NCI-H187 treated with DMSO at 0.1 percent for 48 hours (cell line): ENCODE measurements around the gene PSMB7.
"Not testable (repeated sequence)": the region's sequence is repeated elsewhere in the genome, so short reads cannot be mapped to it uniquely, and the experiment has no call there.

Experiments
- DNase-seq: peaks from one replicate; lab custom pipeline; 2025; lab: John Stamatoyannopoulos, UW

Gene PSMB7

DNA sequence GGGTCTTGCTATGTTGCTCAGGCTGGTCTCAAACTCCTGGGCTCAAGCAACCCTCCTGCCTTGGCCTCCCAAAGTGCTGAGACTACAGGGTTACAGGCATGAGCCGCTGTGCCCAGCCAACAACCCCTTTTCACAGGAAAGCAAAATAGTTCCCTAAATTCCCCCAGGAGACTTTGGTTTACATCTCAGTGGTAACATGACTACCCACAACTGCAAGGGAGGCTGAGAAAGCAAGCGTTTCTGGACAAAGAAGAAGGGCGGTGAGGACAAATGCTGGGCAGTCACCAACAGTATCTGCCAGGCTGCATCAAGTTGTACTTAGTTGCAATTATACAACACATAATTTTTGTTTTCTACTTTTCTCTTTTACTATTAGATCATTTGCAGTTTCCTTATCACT, 27.6 kb upstream of the PSMB7 start:
- DNase-seq, result no peak

DNA sequence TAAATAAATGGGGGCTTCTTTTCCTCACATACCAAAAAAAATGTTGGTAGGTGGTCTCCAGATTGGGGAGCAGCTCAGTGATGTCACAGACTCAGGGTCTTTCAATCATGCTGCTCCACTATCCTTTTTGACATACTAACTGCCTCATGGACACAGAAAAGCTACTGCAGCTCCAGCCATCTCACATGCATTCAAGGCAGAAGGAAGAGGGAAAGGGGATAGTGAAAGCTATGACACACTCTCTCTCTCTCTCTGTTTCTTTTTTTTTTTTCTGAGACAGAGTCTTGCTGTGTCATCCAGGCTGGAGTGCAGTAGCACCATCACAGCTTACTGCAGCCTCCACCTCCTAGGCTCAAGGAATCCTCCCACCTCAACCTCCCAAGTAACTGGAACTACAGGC, 27.1 kb upstream of the PSMB7 start:
- DNase-seq, result no peak

DNA sequence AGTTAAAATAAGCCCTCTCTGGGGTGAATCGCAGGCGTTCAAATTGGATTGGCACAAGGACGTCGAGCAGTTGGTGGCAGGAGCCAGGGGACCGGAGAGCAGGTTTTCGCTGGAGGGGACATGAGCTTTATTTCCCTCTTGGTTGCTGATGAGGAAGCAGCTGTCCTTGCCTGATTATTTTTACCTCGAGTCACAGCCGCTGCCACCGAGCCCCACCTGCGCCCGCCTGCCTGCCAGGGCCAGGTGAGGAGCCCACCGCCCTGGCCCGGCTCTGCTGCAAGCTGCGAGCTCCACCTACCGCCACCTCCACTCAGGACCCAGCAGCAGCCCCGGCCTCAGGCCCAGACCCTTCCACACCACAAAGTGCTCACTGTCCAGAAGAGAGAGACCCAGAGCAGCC, 26.0 kb upstream of the PSMB7 start:
- DNase-seq, result no peak

DNA sequence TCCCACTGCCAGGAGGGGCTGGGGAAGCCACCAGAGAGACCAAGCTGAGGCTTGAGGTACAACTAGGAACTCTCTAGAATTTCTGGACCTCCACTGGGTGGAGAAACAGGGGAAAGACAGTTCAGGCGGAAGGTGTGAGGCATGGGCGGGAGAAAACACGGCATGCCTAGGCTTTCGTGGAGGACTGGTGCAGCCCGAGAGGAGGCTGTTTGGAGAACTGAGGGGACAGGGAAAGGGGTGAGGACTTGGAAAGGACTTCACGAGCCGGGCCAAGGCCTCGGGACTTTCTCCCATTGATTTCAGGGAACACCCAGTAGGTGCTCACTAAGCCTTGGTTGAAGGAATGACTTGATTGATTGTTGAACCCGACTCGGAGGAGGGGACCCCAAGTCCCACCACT, 25.5 kb upstream of the PSMB7 start:
- DNase-seq, result no peak

DNA sequence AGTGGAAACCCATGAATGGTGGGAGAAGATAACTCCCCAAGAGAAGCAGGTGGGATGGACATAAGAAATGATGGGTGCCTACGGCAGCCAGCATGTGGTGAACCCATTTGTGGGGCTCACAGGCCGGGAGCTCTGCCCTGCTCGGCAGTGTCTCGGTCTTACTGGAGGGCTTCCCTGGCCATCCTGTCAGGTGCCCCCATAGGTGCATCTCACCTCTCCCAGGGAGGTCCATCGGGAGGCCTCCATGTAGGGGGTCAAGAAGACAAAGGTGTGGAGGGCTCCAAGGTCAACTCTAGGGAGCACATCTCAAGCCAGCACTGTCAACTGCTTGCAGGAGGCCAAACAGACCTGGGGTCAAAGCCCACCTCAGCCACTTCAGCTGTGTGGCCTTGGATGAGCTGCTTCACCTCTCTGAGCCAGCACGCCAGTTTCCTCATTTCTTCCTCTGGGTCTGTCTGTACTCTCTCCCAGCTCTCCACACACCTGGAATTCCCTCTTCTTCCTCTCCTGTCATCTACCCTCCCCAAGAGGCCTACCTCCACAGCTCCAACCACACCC, 24.5 kb upstream of the PSMB7 start:
- DNase-seq, result no peak

DNA sequence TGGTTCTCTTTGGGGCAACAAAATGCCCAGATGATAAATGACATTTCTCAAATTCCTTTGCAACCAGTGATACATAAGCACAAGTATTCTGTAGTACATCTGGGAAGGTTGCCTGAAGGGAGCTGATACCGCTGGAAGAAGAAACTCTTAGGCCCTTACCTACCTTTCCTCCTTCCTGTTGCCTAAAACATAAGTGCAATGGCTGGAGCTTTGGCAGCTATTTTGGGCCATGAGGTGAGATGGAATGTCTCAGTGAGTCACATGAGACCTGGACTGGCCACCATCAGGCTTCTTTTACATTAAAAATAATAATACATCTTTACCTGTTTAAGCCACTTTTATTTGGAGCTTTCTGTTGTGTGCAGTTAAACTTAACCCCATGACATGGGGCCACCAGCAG, 23.8 kb upstream of the PSMB7 start:
- DNase-seq, result no peak

DNA sequence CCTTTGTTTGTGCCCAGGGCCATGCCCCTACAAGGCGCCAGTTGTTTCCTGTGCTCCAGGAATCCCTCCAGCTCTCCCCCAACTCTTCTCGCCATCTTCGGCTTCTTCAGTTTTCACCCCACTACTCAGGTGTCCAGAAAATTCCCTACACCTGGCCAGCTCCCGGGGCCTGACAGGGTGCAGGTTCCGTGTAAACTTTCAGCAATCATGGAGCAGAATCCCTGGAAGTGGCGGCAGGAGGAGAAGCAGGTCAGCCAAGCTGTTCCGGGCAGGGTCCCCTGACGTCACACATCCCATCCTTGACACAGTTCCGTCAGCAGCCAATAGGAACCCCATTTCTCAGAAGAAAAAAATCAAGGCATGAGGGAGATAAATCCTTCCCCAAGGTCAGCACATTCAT, 22.8 kb upstream of the PSMB7 start:
- DNase-seq, result no peak

DNA sequence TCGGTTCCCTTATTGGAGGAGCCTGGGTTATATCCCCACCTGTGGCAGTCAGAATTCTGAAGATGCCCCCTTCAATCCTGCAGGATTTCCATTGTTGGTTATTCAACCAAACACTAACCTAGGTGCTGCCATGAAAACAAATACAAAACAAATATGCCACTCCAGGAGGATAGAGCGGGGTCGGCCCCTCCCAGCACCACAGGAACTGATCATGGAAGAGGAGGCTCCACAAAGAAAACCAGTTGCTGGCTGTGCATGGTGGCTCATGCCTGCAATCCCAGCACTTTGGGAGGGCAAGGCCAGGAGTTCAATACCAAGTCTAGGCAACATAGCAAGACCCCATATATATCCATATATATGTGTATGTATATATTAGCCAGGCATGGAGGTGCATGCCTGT, 21.8 kb upstream of the PSMB7 start:
- no peak for DNase-seq

DNA sequence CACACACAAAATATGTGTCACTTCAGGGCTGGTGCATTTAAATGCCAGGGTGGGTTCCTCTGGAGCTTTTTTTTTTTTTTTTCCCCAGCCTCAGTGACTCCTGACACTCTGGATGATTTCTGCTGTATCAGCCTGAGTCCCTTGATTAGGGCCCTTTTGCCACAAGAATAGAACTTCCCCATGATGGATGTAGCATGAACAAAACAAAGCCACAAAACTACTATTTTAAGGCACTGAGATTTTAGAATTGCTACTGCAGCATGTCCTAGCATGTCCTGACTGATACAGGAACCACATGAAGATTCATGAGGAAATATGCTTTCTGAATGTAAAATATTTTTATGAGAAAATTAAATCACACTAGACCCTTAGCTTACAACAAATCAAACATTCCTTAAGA, 21.1 kb upstream of the PSMB7 start:
- DNase-seq, result no peak

DNA sequence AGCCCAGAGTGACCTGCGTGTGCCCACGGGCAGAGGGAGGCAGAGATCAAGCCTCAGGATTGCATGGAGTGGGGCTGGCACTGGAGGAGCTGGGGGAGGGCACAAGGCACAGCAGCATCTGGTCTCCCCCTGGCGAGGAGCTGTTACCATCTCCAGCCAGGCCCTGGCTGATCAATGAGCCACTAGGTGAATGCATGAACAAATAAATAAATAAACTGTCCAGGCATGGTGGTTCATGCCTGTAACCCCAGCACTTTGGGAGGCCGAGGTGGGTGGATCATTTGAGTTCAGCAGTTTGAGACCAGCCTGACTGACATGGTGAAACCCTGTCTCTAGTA, 14.3 kb upstream of the PSMB7 start:
- no peak for DNase-seq

DNA sequence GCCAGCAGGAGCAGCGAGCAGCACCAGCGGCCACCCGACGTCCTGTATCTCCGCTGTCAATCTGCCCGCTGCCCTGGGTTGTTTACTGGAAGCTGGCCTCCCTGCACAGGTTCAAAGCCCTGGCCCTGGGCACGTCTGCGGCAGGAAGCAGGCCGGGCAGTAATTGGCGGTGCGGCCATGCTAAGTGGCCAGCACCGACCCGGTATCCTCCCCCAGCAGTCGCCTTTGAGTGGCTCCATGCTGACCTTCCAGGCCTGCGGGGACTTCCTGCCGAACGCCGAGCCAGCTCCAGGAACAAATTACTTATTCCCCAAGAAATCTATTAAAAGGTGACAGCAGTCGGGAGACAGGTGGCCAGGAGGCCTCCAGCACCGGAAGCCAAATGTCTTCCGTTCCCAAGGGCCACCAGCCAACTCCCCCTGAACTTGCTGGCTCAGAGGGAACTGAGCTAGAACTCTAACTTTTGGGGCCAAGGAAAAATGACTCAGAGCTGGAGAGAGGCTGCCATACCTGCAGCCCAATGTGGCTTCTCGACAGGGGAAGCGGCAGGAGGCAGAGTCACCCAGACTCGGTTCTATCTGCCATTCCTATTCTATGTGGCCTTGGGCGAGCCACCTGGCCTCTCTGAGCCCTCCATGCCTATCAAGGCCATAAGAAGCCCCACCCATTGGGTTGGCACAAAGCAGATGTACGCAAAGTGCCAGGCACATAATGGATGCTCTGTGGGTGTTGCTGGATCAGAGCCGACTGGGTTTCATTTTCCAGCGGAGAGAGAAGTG, 13.7 kb upstream of the PSMB7 start:
- DNase-seq, result no peak

DNA sequence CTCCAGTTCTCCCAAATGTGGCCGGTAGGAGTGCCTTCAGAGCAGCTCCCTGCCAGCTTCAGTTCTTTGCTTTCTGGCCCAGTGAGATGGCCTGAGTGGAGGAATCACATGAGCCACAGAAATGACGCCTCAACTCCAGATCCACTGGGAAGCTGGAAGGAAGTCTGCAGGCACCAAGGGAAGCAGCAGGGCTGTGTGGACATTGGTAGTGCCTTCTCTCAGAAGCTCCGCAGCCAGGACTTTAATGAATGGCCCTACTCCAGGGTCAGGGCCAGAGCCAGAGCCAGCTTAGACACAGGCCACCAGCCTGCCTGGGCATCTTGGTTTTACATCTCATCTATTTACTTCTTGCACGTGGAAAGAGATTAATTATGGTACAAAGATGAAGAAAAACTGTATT, 12.0 kb upstream of the PSMB7 start:
- DNase-seq, result no peak

DNA sequence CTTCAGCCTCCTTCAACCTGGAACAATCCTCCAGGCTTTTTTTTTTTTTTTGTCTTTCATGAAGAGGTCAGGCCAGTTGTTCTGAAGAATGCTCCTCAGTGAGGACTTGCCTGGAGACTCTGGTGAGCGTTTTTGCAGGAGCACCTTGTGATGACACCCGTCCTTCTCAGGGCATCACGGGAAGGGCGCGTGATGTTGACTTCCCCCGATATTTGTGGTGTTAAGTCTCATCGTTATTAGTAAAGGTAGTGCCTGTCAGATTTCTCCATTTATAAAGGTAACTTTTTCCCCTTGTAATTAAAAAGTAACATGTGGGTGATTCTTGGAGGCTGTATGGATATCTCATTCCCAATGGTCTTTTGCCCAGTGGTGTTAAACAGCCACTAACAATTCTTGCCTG, 11.1 kb upstream of the PSMB7 start:
- DNase-seq, result no peak

DNA sequence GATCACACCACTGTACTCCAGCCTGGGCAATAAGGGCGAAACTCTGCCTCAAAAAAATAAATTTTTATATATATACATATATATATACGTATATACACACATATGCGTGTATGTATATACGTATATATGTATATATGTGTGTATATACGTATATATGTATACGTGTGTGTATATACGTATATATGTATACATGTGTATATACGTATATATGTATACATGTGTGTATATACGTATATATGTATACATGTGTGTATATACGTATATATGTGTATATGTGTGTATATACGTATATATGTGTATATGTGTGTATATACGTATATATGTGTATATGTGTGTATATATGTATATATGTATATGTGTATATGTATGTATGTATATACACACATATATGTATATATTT, 10.5 kb upstream of the PSMB7 start:
- not testable (repeated sequence) for DNase-seq

DNA sequence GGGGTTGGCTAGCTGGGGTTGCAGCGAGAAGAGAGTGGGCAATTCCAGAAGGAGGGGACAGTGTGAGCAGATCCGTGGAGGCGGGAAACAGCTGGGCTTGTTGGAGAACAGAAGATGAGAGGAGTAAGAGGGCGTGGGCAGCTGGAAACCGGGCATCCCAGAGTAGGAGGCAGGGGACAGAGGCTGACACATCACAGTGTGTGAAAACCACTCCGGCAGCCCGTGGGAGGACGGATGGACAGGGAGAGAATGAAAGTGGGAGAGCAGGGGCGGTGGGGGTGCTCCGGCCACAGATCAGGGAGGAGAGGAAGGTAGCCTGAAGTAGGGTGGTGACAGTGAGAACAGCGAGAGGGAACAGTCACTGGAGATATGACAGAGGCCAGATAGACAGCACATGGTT, 8.3 kb upstream of the PSMB7 start:
- no peak for DNase-seq

DNA sequence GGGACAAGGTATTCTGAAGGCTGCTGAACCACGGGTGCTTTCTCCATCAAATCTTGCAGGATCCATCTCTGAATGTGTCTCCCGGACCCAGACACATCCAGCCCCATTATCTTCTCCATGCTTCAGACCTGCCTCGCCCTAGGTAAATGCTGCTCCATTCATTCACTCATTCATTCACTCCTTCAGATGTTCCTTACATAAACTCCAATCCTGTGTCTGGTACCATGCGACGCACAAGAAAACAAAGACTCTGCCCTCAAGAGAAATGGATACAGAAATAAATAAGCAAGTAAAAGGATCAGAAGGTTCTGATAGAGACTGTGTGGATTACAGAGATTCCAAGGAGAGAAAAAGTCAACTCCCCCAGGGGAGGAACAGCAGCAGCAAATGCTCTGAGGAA, 7.9 kb upstream of the PSMB7 start:
- DNase-seq, result no peak

DNA sequence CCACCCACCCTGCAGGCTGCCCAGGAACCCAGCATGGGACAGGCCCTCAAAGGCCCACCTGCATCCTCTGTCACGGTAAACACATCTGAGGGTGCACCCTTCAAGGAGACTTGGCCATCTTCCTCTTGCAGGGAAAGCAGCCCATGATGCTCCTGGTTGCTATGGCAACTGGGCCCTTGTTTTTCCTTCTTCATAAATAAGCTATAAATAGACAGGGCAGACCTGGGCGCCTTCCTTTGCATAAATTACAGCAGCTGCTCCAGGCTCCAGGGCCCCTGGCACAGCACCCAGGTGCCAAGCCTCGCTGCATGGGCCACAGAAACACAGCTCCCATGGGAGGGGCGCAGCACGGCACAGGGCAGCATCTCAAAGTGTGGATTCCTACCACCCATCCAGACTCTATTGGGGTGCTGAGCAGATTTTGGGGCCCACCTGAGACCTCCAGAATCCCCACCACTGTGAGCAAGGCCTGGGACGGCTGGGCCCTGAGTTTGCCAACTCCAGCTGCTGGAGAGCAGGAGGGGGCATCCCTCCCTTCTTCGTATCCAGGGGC, 5.8 kb upstream of the PSMB7 start:
- no peak for DNase-seq

DNA sequence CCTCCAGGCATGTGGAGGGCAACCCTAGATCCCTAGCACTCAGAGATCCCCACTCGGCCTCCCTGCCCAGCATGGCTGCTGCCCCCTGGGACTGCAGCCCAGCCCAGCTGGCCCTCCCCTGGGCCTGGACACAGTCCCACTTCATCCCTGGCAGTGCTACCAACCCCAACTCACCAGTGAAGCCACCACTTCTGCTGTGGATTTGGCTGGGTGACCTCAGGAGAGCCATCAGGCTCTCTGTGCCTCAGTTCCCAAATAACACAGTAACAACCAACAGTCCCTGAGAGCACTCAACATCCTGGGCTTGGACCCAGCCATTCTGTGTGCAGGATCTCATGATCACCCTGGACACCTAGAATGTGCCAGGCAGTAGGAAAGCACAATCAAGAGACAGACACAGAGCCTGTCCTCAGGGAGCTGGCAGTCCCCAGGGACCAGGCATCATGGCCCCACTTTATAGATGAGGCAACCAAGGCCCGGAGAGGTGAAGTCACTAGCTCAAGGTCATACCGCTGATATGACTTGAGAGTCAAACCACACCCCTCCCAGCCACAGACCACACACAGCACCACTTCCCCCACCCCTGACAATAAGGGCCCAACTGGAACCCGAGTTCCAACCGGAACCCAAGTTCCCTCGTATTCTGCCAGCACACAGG, 4.7 kb upstream of the PSMB7 start:
- DNase-seq, result no peak

DNA sequence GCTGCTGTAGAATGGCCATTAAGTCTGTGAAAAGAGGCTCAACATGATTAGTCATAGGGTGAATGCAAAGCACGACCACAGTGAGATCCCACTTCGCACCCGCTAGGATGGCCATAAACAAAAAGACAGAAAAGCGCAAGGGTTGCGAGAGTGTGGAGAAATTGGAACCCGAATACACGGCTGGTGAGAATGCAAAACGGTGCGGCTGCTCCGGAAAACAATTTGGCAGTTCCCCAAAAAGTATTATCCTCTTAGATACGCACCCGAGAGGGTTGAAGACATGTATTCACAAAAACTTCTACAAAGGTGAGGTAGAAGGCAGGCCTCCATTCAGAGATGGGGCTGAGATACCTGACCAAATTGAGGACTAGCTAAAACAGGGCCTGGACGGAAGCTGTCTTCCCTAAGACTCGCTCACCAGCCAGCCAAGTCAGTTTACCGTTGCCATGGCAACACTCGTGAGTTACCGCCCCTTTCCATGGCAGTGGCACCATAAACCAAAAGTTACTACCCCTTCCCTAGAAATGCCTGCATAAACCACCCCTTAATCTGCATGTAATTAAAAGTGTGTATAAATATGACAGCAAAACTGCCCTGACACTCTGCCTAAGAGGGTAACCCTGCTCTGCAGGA, 726 bp upstream of the PSMB7 start:
- no peak for DNase-seq

DNA sequence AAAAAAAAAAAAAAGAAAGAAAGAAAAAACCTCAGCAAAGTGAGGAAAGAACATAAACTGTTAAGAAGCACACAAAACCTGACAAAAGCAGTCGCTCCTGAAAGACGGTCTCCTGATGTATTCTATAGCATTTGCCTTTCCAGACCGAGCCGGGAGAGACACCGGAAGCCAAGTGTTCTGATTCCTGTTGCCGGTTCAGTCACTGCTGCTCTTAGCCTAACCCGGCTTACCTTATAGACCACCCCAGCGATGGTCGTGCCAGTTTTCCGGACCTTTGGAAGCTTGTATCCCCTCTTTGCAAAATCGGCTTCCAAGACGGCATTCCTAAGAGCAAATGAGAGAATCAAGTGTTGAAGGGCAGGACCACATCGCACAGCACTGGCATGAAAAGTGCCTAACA, 630 bp downstream of the PSMB7 start:
- DNase-seq, result no peak

DNA sequence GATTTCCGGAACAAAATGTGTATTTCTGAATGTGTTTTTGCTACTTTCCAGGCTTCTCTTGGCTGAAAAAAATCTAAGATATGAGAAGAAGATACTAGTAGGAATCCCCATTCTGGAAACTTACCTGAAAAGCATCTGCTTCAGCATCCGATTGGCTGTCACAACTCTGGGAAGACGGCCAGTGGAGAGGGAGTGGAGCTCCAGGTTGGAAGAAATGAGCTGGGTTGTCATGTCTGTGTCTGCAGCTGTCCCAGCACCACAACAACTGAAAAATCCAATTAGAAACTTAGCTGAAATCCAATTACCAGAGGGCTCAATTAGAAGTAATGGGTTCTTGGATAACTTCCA, 3.0 kb downstream of the PSMB7 start:
- DNase-seq, result no peak

DNA sequence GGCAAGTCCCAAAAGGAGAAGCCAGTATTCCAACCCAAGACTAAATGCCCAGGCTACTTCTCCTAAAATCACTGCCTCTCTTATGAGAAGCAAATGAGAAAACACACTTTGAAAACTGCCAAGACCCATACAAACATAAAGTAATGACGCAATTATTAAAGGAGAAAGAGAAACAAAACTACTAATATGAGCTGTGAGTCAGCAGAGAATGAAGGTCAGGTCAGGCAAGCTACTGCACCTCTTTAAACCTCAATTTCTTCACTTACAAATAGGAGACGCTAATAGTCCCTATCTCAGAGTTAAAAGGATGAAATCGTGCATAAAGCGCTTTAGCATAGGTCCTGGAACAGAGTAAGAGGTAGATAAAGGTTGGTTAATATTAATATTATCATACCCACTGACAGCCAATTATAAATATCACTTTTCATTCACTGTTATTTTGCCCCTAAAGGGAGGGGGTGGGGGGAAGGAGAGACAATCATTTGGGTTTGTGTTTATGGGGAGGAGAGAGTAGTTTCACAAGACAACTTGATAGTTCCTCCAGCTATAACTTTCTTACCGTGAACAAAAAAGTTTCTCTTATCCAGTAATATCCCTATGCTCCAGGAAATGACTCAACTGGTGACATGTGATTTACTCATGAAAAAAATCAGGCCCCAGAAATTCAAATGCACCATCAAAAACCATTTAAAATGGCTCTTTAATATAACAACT, 3.6 kb downstream of the PSMB7 start:
- DNase-seq, result no peak
